GM23338 (cell line): ENCODE measurements around the gene RCOR1. TPM values are rescaled to one million over a fixed set of nuclear protein-coding genes. Genes with fewer than 3 reads are reported as not detected.

ENCODE experiments used
- ATAC-seq: fragments of 200-7000 bp; cut with Tn5 transposase; 3 replicates; pipeline ENCODE4 v1.9.1; 2020
- DNase-seq: peaks from one replicate; pipeline ENCODE4 v3.0.0-alpha.2; 2015; ENCODE audit warnings: low spot score
- H2AFZ ChIP-seq: fragments of 200-600 bp; sonication (generic); 2 replicates; pipeline ENCODE4 v1.8.0; 2016; ENCODE audit warnings: antibody characterized with exemption, mild to moderate bottlenecking, moderate library complexity
- H3F3A ChIP-seq: fragments of 200-600 bp; sonication (generic); replicated peaks from 2 replicates; pipeline ENCODE4 v1.8.0; 2017; ENCODE audit warnings: antibody characterized with exemption, mixed run types, low read depth
- H3K27ac ChIP-seq: fragments of 200-600 bp; sonication (generic); 2 replicates; pipeline ENCODE4 v1.6.1; 2016; ENCODE audit warnings: low read depth
- H3K27me3 ChIP-seq: fragments of 200-600 bp; sonication (generic); 2 replicates; pipeline ENCODE4 v1.8.0; 2016; ENCODE audit warnings: mild to moderate bottlenecking, mixed run types, moderate library complexity; ENCODE audit not compliant: insufficient read depth
- H3K36me3 ChIP-seq: fragments of 200-600 bp; sonication (generic); 2 replicates; pipeline ENCODE4 v1.8.0; 2016; ENCODE audit warnings: mild to moderate bottlenecking; ENCODE audit not compliant: insufficient read depth
- H3K4me1 ChIP-seq: fragments of 200-600 bp; sonication (generic); 2 replicates; pipeline ENCODE4 v1.8.0; 2016; ENCODE audit warnings: mild to moderate bottlenecking, moderate library complexity; ENCODE audit not compliant: insufficient read depth
- H3K4me2 ChIP-seq: fragments of 200-600 bp; sonication (generic); 2 replicates; pipeline ENCODE4 v1.7.1; 2017; ENCODE audit warnings: mixed run types
- H3K4me3 ChIP-seq: fragments of 200-600 bp; sonication (generic); 2 replicates; pipeline ENCODE4 v1.6.1; 2016; ENCODE audit warnings: mixed run types
- H3K79me2 ChIP-seq: fragments of 200-600 bp; sonication (generic); replicated peaks from 2 replicates; pipeline ENCODE4 v1.8.0; 2017; ENCODE audit warnings: mild to moderate bottlenecking; ENCODE audit not compliant: insufficient read depth
- H3K9me2 ChIP-seq: fragments of 200-600 bp; sonication (generic); 2 replicates; pipeline ENCODE4 v1.8.0; 2017; ENCODE audit not compliant: insufficient read depth
- H4K20me1 ChIP-seq: fragments of 200-600 bp; sonication (generic); replicated peaks from 2 replicates; pipeline ENCODE4 v1.8.0; 2017; ENCODE audit warnings: mild to moderate bottlenecking; ENCODE audit not compliant: insufficient read depth
- H3K27ac Mint-ChIP-seq: 2 replicates; pipeline ENCODE4 v1.8.0; 2020; ENCODE audit warnings: inconsistent platforms, mild to moderate bottlenecking, moderate library complexity, mixed read lengths
- H3K27me3 Mint-ChIP-seq: 3 replicates; pipeline ENCODE4 v1.8.0; 2022; ENCODE audit warnings: low read depth, mild to moderate bottlenecking, moderate library complexity, mixed read lengths, inconsistent platforms; ENCODE audit not compliant: insufficient read depth, poor library complexity
- H3K36me3 Mint-ChIP-seq: 3 replicates; pipeline ENCODE4 v1.8.0; 2021; ENCODE audit warnings: low read depth, mild to moderate bottlenecking, inconsistent platforms, moderate library complexity, mixed read lengths
- H3K4me1 Mint-ChIP-seq: 3 replicates; pipeline ENCODE4 v1.8.0; 2020; ENCODE audit warnings: mild to moderate bottlenecking, inconsistent platforms, mixed read lengths
- H3K4me3 Mint-ChIP-seq: 3 replicates; pipeline ENCODE4 v1.8.0; 2021; ENCODE audit warnings: moderate library complexity, mild to moderate bottlenecking, inconsistent platforms, mixed read lengths
- H3K9me3 Mint-ChIP-seq: 3 replicates; pipeline ENCODE4 v1.8.0; 2020; ENCODE audit warnings: moderate library complexity, mild to moderate bottlenecking, inconsistent platforms, mixed read lengths
- CREB1 ChIP-seq: fragments of 250-450 bp; sonication (Bioruptor Pico); IDR thresholded peaks from 2 replicates; pipeline ENCODE4 v1.5.0; 2020; ENCODE audit warnings: low read depth, mild to moderate bottlenecking, moderate library complexity
- CTCF ChIP-seq, 2 experiments: fragments of 200-600 bp in 1 of 2; sonication (generic) in 1 of 2; conservative IDR thresholded peaks; 2 replicates each; pipeline versions ENCODE4 v1.5.1 to v1.6.1; 2016 to 2017; ENCODE audit warnings: antibody characterized with exemption in 2 of 2, low read depth in 2 of 2, mild to moderate bottlenecking in 2 of 2, moderate library complexity in 1 of 2
- ETS1 ChIP-seq: IDR thresholded peaks from 2 replicates; pipeline ENCODE4 v1.6.1; 2016; ENCODE audit warnings: antibody characterized with exemption
- EZH2 ChIP-seq: fragments of 200-600 bp; sonication (generic); IDR thresholded peaks from one replicate; pipeline ENCODE4 v1.8.0; 2017; ENCODE audit warnings: antibody characterized with exemption, mild to moderate bottlenecking, low read depth; ENCODE audit not compliant: unreplicated experiment
- EZH2phosphoT487 ChIP-seq: fragments of 200-600 bp; sonication (generic); IDR thresholded peaks from one replicate; pipeline ENCODE4 v1.8.1; 2018; ENCODE audit warnings: antibody characterized with exemption; ENCODE audit not compliant: unreplicated experiment
- JUNB ChIP-seq: IDR thresholded peaks from one replicate; pipeline ENCODE4 v1.6.1; 2016; ENCODE audit warnings: antibody characterized with exemption; ENCODE audit not compliant: unreplicated experiment
- NANOG ChIP-seq: IDR thresholded peaks from 2 replicates; pipeline ENCODE4 v1.6.1; 2016; ENCODE audit warnings: antibody characterized with exemption, borderline replicate concordance
- POLR2AphosphoS5 ChIP-seq: IDR thresholded peaks from 2 replicates; pipeline ENCODE4 v1.6.1; 2016; ENCODE audit warnings: antibody characterized with exemption, low read depth
- REST ChIP-seq: IDR thresholded peaks from one replicate; pipeline ENCODE4 v1.6.1; 2018; ENCODE audit warnings: antibody characterized with exemption; ENCODE audit not compliant: unreplicated experiment
- STAT1 ChIP-seq: IDR thresholded peaks from one replicate; pipeline ENCODE4 v1.6.1; 2016; ENCODE audit warnings: antibody characterized with exemption; ENCODE audit not compliant: unreplicated experiment
- ZNF114 ChIP-seq: fragments of 250-450 bp; sonication (Bioruptor Pico); IDR thresholded peaks from 2 replicates; pipeline ENCODE4 v1.5.0; 2020; ENCODE audit warnings: mild to moderate bottlenecking, moderate library complexity
- ZNF331 ChIP-seq: fragments of 250-450 bp; sonication (Bioruptor Pico); IDR thresholded peaks from 2 replicates; pipeline ENCODE4 v1.5.0; 2020; ENCODE audit warnings: low read depth, mild to moderate bottlenecking, moderate library complexity
- polyA plus RNA-seq: library from polyadenylated mRNA; unstranded; fragments of >200 nt; fragmentation: Nextera tagmentation; extraction: Ambion mirVana; gene quantifications from 2 replicates; pipeline ENCODE4 v1.2.1, GENCODE V29; 2016
- total RNA-seq: library from RNA; depleted of rRNA; stranded (reverse); fragments of >200 nt; shearing (Covaris generic); gene quantifications from 2 replicates; pipeline ENCODE4 v1.2.3, GENCODE V29; 2014

Gene RCOR1
- total and polyA plus RNA-seq, 2 experiments from 2014 or later = 7.6 to 26.1 TPM

- TF ChIP-seq ZNF331 = no peak
- TF ChIP-seq REST = no peak
- no peak for TF ChIP-seq CREB1 (CRISPR knock-in tag)
- TF ChIP-seq ZNF114 (CRISPR knock-in tag) = no peak
Observed at GRCh38 chr14:102686196-102686801, 93.8 kb downstream of the RCOR1 start (continued).

GRCh38 chr14:102688290-102688689, 95.8 kb downstream of the RCOR1 start:
- Mint-ChIP-seq H3K9me3 (no peaks in the 10 kb centered on the region; the same call in 2 of the 3 replicates), H3K36me3 (0 out of 3 replicates have a peak, but pooled peaks cover 4% of the 10 kb centered on the region), H3K27me3 (peaks cover 2% of the 10 kb centered on the region), H3K4me3 (no peak overlapping the region), H3K4me1 (peaks cover 12% of the 10 kb centered on the region), H3K27ac (peak overlapping the region; percentile 16)
- no peak overlapping the region for H3K27ac ChIP-seq
- ATAC-seq = no peak
- peaks cover 6% of the 10 kb centered on the region for H4K20me1 ChIP-seq
- no peak overlapping the region for H2AFZ ChIP-seq
- no peaks in the 10 kb centered on the region for H3K27me3 ChIP-seq
- H3K4me1 ChIP-seq = peaks cover 17% of the 10 kb centered on the region
- H3K36me3 ChIP-seq = no peaks in the 10 kb centered on the region
- H3K4me3 ChIP-seq = no peak overlapping the region
- H3K9me2 ChIP-seq = no peaks in the 10 kb centered on the region
- H3K79me2 ChIP-seq = peaks cover 75% of the 10 kb centered on the region
- no peak overlapping the region for H3K4me2 ChIP-seq
- DNase-seq = no peak
- no peaks in the 10 kb centered on the region for H3F3A ChIP-seq
- TF ChIP-seq POLR2AphosphoS5 (no peak), CREB1 (CRISPR knock-in tag) (no peak), CTCF (conservative IDR thresholded peaks at IDR 0.05; ENCODE audit: low read depth in 2 of 2) (no peak), NANOG (no peak), EZH2 (no peak), ZNF114 (CRISPR knock-in tag) (no peak), ETS1 (no peak), REST (no peak), EZH2phosphoT487 (no peak), JUNB (no peak), STAT1 (no peak)
